HepG2 (cell line): ENCODE data around the gene NMNAT1. TPM values are rescaled to one million over a fixed set of nuclear protein-coding genes. Genes with fewer than 3 reads are reported as not detected.
A peak's percentile ranks its signal among the peaks of the same experiment; 100 is the strongest.

Source experiments
- ELF3 ChIP-seq: IDR thresholded peaks from 2 replicates; pipeline ENCODE4 v1.6.1; 2016; ENCODE audit warnings: missing genetic modification reagents, missing compliant biosample characterization
- ERF ChIP-seq: IDR thresholded peaks from 2 replicates; pipeline ENCODE4 v1.6.1; 2018; ENCODE audit warnings: missing biosample characterization, missing genetic modification reagents
- MED1 ChIP-seq: sonication (generic); formaldehyde crosslinking; IDR thresholded peaks from 2 replicates; pipeline ENCODE4 v1.4.0; 2020; ENCODE audit warnings: missing genetic modification reagents
- NCOR1 ChIP-seq: fragments of 200-600 bp; sonication (generic); IDR thresholded peaks from 2 replicates; pipeline ENCODE4 v1.7.0; 2017; ENCODE audit warnings: antibody characterized with exemption, low read length, borderline replicate concordance
- NFE2L1 ChIP-seq: sonication (generic); formaldehyde crosslinking; IDR thresholded peaks from 2 replicates; pipeline ENCODE4 v1.4.0; 2020; ENCODE audit warnings: missing genetic modification reagents, mild to moderate bottlenecking, borderline replicate concordance
- POGK ChIP-seq: sonication (generic); formaldehyde crosslinking; conservative IDR thresholded peaks from 2 replicates; pipeline ENCODE4 v1.8.0; 2022; ENCODE audit warnings: mild to moderate bottlenecking, moderate library complexity, missing genetic modification reagents
- POLR2AphosphoS2 ChIP-seq: IDR thresholded peaks from 2 replicates; pipeline ENCODE4 v1.6.1; 2011; ENCODE audit warnings: low read depth, low read length, improper control_type of control experiment
- SIX1 ChIP-seq: sonication (generic); formaldehyde crosslinking; IDR thresholded peaks from 2 replicates; pipeline ENCODE4 v1.4.0; 2020; ENCODE audit warnings: missing genetic modification reagents, borderline replicate concordance
- TIGD3 ChIP-seq: sonication (generic); formaldehyde crosslinking; IDR thresholded peaks from 2 replicates; pipeline ENCODE4 v1.5.1; 2020; ENCODE audit warnings: mild to moderate bottlenecking, missing genetic modification reagents, borderline replicate concordance
- ZBTB20 ChIP-seq: sonication (generic); formaldehyde crosslinking; IDR thresholded peaks from 2 replicates; pipeline ENCODE4 v1.8.1; 2023; ENCODE audit warnings: missing genetic modification reagents, low read depth, mild to moderate bottlenecking, borderline replicate concordance
- ZBTB34 ChIP-seq: sonication (generic); formaldehyde crosslinking; IDR thresholded peaks from 2 replicates; pipeline ENCODE4 v1.8.0; 2022; ENCODE audit warnings: mild to moderate bottlenecking, missing genetic modification reagents
- ZNF142 ChIP-seq: sonication (generic); formaldehyde crosslinking; IDR thresholded peaks from 2 replicates; pipeline ENCODE4 v1.4.0; 2020; ENCODE audit warnings: missing genetic modification reagents
- ZNF331 ChIP-seq: sonication (generic); formaldehyde crosslinking; IDR thresholded peaks from 2 replicates; pipeline ENCODE4 v1.4.0; 2020; ENCODE audit warnings: missing genetic modification reagents
- ZNF367 ChIP-seq: sonication (generic); formaldehyde crosslinking; IDR thresholded peaks from 2 replicates; pipeline ENCODE4 v1.4.0; 2020; ENCODE audit warnings: missing genetic modification reagents, borderline replicate concordance
- ZNF652 ChIP-seq: IDR thresholded peaks from 2 replicates; pipeline ENCODE4 v1.6.1; 2016; ENCODE audit warnings: low read depth, borderline replicate concordance
- ZNF770 ChIP-seq: sonication (generic); formaldehyde crosslinking; IDR thresholded peaks from 2 replicates; pipeline ENCODE4 v1.5.0; 2020; ENCODE audit warnings: mild to moderate bottlenecking, missing genetic modification reagents
- polyA plus RNA-seq, 8 experiments: library from polyadenylated mRNA; depleted of rRNA in 3 of 8; stranded (reverse) in 7 of 8; unstranded in 1 of 8; fragments of >200 nt; fragmentation: Illumina TruSeq in 4 of 8; extraction: Trizol in 4 of 8; gene quantifications; 2 replicates each; pipeline versions ENCODE4 v1.2.1 to v1.2.3, GENCODE V29; 2011 to 2016; ENCODE audit warnings: low read depth in 4 of 8, missing spikeins in 1 of 8, mixed read lengths in 1 of 8; ENCODE audit not compliant: insufficient read depth in 1 of 8
- total RNA-seq, 5 experiments: library from RNA; depleted of rRNA; stranded (reverse); fragments of >200 nt; fragmentation: Illumina TruSeq; extraction: Trizol; gene quantifications; 2 replicates each; pipeline ENCODE4 v1.2.3, GENCODE V29; 2016; ENCODE audit warnings: low read depth in 1 of 5

Gene NMNAT1
- total and polyA plus RNA-seq, 2 of the 13 experiments (the other 11 are each of a cell fraction or from before 2014, with no cell fraction given) = 5.6 to 12.2 TPM

- TF ChIP-seq POGK (CRISPR knock-in tag) (peak; percentile 59; the same call in 1 of the 2 replicates), TIGD3 (CRISPR knock-in tag) (no peak), ZBTB34 (CRISPR knock-in tag) (no peak), ZBTB20 (no peak; the same call in 1 of the 2 replicates), ZNF331 (CRISPR knock-in tag) (no peak), ELF3 (CRISPR knock-in tag) (0 out of 2 replicates have a peak, but pooled peaks have one; percentile 2), ZNF142 (CRISPR knock-in tag) (peak; percentile 79; the same call in 1 of the 2 replicates), MED1 (CRISPR knock-in tag) (peak; percentile 42), ZNF367 (CRISPR knock-in tag) (peak; percentile 78; the same call in 1 of the 2 replicates), NFE2L1 (CRISPR knock-in tag) (no peak), SIX1 (CRISPR knock-in tag) (no peak), POLR2AphosphoS2 (no peak), NCOR1 (no peak), ZNF770 (no peak; the same call in 1 of the 2 replicates), ZNF652 (CRISPR knock-in tag) (no peak), ERF (CRISPR knock-in tag) (peak; percentile 40; the same call in 1 of the 2 replicates)
These were observed 32.7 kb upstream of the NMNAT1 start (continued) for GRCh38 chr1:9910423-9911178.
